CD4-positive, alpha-beta T cell treated with Interleukin-6 for 4 hours (primary cell): ENCODE measurements around the gene BORCS5.
"Not testable (repeated sequence)": the region's sequence is repeated elsewhere in the genome, so short reads cannot be mapped to it uniquely, and the experiment has no call there.

ENCODE experiments used
- DNase-seq: peaks from one replicate; pipeline ENCODE4 v3.0.0-alpha.2; 2020; ENCODE audit warnings: mixed read lengths

Gene BORCS5

DNA sequence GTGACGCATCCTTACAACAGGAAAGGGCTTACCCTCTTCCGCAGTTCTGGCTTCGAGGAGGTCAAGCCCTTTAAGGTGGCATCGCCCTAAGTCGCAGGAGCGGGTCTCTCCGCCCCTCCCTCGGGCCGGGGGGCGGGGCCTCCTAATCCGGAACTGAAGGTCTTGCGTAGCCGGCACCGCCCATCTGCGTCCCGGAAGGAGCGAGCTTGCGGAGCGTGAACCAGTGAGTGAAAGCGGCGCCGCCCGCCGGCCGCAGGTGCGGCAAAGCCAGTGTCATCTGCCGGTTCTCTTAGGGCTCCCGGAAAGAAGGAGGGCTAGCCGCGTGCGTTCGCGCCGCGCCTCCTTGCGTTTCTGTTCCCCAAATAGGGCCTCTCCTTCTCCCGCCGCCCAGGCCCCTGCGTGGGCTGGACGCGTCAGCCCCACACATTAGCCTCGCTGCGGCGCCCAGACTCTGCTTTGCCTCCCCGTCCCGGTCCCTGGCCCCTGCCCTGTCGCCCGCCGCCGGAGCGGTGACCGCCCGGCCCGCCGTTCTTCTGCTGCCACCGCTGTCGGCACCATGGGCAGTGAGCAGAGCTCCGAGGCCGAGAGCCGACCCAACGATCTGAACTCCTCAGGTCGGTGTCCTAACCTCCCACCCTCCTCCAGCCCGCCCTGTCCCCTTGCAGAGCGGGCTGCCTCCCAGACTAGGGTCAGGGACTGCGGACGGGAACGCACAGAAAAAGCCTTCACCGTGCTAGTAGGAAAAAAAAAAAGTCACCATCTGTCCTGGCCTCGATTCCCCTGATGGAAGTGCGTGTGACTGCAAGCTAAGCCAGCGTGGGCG, at the start of gene BORCS5:
Gene BORCS5 (plus strand): TSS at position 183 of the 823 bp plus-strand sequence. CDS start 374 bp downstream, at position 557.
- DNase-seq = peak; percentile 100

DNA sequence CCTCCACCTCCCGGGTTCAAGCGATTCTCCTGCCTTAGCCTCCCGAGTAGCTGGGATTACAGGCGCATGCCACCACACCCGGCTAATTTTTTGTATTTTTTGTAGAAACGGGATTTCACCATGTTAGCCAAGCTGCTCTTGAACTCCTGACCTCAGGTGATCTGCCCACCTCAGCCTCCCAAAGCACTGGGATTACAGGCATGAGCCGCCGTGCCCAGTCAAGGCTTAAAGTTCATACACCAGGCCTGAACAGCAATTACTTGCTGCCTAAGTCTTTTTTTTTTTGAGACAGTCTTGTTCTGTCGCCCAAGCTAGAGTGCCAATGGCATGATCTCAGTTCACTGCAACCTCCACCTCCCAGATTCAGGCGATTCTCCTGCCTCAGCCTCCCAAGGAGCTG, 46.2 kb upstream of the BORCS5 start:
- DNase-seq = not testable (repeated sequence)

DNA sequence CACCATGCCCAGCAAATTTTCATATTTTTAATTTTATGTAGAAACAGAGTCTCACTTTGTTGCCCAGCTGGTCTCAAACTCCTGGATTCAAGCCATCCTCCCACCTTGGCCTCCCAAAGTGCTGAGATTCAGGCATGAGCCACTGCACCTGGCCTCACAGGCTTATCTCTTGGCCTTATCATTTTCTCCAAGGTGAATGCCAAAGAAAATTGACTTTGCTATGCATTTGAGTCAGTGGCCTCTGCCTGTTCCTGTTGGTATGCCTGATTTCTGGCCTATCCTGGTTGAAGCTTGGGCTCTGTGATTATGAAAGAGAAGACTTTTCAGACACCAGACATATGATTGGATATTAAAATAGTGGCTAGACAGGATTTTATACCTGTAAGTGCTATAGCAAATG, 41.0 kb upstream of the BORCS5 start:
- no peak for DNase-seq

DNA sequence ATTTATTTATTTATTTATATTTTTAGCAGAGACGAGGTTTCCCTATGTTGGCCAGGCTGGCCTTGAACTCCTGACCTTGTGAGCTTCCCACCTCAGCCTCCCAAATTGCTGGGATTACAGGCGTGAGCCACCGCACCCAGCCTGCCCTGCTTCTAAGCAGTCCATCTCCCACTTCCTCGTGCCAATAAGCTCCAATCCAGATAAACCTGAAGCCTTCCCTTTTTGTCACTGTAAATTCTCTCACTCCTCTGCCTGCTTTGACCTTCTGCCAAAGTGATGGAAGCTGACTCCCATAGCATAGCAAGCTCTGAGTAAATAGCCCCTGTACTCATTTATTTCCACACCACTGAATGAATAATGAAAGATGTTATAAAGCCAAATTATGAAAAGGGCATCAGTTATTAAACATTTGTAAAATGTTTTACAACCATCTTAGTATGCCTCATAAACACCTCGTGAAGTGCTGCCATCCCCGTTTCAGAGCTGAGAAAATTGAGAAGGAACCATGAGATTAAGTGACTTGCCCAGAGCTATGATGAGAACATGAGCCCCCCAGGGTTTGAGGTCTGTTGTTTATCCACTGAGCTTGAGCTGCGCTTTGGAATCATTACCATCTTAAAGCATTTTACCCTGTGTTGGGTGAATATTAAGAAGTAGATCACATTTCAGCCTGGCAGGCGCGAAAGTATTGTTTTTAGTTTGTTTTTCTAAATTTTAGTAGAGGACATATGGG, 37.3 kb upstream of the BORCS5 start:
- no peak for DNase-seq

DNA sequence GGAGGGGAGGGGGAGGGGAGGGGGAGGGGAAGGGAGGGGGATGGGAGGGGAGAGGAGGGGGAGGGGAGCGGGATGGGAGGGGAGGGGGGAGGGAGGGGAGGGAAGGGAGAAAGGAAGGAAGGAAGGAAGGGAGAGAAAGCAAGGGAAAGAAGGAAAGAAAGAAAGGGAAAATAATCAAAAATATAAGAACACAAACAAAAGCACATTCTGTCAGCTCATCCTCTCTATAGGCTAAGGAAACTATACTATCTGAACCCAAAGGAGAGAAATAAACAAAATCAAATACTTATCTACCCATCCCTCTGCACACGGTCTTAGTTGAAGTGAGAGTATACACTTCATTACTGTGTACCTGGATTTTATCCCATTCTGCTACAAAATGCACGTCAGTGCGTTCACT, 33.8 kb upstream of the BORCS5 start:
- no peak for DNase-seq

DNA sequence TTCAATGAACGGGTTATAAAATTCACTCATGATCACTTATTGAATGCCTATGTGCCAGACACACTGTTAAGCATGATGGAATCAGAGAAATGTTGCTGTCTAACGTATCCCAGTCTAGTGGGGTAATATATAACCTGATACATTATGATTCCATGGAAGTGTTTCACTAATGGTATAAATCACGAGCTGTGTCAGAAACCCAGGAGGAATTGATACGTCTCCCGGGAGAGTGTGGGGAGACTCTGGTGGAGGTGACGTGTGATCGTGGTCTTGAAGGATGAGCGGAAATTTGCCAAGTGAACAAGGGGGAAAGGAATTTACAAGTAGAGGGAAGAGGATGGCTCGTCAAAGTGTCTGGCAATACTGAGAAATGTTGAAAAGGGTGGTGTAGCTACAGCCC, 33.3 kb upstream of the BORCS5 start:
- no peak for DNase-seq

DNA sequence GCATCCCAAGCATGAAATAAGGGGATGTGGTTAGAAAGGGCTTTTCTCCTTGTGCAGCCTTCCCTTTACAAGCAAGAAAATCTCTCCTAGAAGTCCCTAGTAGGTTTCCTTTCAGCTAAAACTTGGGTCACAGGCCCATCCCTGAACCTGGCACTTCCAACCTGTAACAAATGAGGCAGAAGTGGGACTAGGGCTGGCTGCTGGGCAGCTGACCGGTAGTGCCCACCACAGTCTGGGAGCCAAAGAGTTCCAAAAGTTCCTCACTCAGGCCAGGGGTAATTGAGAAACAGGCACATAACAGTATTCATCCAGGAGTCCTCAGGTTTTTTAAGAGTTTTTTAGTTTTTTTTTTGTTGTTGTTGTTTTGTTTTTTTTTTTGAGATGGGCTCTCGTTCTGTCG, 30.6 kb upstream of the BORCS5 start:
- no peak for DNase-seq

DNA sequence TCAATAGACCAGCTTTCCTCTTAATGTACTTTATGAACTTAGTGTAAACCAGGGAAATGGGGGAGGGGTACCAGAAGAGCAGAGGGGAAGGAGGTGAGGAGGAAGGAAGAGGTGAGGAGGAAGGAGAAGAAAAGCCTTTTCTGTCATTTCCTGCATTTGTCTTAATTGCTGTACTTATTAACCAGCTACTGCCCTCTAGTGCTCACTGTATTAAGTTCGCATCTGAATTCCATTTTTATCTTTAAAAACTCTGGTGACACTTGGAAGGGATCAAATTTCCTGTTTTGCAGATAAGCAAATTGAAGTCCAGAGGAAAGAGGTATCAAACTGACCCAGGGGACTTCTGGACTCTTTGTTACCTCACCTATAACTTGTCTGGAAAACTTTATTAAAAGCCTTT, 29.1 kb upstream of the BORCS5 start:
- peak; percentile 38 for DNase-seq

DNA sequence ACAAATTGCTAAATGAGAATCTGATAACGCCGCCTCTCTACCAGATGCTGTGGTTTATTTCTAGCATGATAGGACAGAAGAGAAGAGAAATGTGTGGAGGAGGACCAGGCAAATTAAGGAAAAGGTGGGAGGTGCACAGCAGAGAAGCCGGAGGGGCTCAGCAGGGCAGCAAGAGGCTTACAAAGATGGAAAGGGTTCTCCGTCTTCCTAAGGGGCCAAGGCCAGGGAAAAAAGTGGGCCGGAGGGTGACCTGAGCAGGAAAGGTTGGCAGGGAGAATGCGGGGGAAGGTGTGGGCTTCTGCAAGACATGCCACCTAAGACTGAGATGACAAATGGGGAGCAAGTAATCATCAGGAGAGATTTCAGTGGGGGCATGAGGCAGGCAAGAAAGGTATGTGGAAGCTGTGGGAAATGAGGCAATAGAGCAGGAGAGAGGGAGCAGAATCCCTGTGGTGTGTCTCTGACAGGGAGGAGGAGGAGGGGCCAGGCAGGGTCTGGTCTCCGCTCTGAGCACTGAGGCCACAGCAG, 25.6 kb upstream of the BORCS5 start:
- no peak for DNase-seq

DNA sequence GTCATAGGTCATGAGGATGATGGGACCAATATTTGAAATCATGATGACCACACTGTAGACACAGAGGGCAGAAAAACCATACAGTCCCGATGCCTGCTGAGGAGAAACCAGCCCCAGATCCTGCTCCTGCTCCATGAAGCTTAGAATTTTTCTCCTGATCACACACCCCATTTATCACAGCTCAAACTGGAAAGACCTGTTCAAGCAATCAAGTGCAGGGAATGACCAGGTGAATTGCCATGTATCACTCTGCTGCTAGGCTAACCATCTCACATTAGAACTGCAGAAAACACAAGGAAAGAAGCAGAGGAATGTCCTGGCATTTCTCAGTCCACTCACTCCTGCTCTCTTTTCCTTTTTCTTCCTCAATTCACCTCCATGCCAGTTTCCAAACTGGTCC, 25.0 kb upstream of the BORCS5 start:
- DNase-seq = no peak

DNA sequence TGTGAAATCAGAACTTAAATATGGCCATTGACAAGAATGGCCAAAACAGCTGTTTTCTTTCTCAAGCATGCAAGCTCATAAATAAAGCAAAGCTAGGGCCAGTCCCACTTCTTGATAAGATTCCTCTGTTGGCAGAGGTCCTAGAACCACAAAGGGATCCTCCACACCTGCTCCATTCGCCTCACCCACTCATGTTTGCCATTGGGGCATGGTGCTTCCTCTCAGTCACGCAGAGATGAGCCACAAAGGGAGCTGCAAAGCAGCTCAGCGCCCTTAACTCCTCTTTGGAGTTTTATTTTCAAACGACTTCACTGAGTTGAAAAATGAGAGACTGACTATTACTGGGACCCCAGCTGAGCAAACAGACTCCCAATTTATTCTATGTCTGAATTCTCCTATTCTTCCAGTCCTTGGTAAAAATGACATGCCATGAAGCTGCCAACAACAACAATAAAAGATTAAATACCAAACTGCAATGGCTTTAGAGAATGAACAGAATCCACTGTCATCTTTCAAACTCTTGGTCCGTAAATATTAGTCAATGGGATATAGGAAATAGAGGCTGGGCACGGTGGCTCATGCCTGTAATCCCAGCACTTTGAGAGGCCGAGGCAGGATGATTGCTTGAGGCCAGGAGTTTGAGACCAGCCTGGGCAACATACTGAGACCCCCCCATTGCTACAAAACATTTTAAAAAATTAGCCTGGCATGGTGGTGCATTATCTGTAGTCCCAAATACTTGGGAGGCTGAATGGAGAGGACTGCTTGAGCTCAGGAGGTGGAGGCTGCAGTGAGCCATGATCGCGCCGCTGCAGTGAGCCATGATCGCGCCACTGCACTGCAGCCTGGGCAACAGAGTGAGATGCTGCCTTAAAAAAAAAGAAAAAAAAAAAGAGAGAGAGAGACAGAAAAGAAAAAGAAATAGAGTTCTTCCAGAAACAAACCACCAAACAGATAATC, 23.2 kb upstream of the BORCS5 start:
- DNase-seq = peak; percentile 16

DNA sequence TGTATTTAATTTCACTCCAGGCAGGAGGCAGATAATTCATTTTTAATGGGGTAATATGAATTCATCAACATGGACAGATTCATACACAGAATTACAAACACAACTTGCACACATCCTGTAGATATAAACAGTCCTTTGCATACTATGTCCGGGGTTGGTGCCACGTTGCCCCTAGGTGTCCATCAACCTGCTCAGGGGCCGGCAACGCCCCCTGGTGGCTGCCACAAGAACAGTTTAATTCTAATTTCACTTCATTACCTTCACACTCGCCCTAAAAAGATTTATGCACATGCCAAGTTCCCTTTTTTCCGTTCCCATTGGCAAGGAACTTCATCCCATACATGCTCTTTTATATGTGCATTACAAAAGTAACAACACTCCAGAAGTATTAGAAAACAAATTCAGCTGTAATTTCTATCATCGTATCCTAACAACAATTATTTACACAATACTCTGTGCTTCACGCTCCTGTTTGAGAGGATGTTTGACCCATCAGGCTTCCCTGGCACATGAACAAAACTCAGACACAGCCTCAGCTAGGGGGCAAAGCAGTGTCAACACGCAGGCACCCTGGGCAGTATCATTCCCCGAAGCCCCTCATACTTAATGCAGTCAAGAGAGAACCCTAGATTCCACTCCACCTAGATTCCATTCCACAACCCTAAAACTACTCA, 22.4 kb upstream of the BORCS5 start:
- peak; percentile 72 for DNase-seq

DNA sequence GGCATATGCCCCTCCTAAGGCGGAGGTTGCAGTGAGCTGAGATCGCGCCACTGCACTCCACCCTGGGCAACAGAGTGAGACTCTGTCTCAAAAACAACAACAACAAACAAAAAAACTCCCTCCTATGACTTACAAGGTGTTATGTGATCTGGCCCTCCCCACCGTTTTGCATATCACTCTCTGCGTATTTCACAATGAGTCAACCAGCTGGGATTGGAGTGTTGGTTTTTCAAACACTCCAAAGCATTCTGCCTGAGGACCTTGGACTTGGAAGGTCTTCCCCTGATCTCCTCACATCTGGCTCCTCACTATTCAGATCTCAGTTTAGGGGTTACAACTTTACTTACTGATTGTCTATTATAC, 20.8 kb upstream of the BORCS5 start:
- no peak for DNase-seq

DNA sequence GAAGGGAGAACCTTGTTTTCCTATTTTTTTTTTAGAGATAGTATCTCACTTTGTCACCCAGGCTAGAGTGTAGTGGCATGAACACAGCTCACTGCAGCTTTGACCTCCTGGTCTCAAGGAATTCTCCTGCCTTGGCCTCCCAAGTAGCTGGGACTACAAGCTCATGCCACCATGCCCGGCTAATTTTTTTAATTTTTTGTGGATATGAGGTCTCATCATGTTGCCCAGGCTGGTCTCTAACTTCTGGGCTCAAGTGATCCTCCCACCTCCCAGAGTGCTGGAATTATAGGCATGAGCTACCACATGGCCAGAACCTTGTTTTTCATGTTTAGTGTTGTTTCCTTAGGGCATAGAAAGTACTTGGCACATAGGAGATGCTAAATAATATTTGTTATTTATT, 20.4 kb upstream of the BORCS5 start:
- no peak for DNase-seq

DNA sequence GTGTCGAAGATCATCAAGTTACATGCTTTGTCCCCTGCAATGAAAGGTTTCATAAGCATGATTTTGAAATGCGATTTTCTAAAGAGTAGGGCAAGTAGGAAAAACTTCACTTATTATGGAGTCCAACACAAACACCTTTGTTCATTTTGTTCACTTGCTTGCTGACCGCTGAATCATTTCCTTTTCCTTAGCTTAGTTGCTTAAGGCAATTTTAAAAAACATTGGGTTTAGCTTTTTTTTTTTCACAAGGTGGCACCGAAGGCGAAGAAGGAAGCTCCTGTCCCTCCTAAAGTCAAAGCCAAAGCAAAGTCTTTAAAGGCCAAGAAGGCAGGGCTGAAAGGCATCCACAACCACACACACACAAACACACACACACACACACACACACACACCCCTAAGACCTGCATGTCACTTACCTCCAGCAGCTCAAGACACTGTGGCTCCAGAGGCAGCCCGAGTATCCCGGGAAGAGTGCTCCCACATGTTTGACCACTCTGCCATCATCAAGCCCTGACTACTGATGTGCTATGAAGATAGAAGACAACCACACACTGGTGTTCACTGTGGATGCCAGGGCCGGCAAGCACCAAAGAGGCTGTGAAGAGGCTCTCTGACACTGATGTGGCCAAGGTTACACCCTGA, 18.2 kb upstream of the BORCS5 start:
- no peak for DNase-seq

DNA sequence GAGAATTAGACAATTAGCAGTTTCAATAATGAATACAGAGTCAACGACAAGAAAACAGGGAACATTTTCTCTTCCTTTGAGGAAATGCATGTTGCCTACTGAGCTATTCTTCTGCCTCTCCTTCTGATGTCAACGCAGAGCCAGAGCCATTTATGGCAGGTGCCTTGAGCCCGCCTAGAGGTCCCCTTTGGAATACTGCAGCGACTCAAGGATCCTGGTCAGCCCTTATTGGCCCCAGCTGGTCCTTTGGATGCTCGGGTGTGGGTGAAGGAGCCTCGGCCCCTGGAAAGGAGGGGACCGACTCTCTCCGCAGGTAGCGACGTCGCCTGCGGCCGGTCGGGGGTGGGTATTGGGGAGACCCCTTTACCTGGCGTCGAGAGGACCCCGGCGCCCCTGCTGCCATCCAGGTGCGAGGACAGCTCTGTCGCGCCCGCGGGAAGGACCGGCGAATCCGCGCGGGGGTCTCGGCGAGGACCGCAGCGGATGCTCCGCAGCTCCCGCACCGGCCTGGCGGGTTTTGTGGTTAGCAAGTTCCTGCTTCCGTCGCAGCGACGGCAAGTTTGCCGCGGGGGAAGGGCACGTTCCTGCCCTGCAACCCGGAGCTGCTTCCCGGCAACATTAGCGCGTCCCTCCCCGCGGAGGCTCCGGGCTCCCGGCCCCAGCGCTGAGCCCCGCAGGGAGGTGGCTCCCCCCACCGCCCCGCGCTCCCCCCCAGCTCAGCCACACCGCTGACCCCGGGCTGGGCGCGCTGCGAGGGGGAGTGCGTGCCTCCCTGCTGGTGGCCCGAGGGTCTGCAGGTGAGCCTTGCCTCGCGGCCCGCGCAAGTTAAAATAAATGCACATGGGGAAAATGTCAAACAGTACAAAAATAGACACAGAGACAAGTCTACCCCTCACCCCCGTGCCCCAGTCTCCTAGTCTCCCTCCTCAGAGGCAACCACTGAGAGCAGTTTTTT, 6.9 kb upstream of the BORCS5 start, which contains the start of gene MANSC1:
Gene MANSC1 (minus strand): TSS at position 532 of the 955 bp plus-strand sequence. CDS start 6,928 bp downstream, outside the sequence.
- peak; percentile 80 for DNase-seq

DNA sequence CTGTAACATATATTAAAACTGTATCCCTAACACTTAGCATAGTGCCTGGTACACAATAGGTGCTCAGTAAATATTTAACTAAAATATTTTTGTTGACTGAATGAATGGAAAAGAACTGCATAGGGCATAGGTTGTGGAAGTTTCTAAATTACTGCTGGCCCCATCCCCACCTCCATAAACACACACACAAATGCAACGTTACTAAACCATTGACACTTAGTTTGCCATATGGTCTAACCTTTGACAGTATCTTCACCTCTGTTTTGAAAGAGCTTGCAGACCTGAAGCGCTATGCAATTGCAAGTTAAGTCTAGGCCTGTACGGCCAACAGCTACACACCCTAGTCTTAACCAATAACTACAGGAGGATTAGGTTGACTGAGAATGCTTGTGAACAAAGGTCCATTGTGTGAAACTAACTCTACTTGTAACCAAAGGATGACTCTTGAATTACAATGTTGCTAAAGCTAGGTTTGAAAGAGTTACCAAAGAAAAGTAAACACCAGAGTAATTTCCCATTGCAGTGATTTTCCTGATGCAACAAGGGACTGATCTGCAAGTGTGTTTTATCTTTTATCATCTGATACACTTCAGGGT, 5.9 kb upstream of the BORCS5 start:
- no peak for DNase-seq

DNA sequence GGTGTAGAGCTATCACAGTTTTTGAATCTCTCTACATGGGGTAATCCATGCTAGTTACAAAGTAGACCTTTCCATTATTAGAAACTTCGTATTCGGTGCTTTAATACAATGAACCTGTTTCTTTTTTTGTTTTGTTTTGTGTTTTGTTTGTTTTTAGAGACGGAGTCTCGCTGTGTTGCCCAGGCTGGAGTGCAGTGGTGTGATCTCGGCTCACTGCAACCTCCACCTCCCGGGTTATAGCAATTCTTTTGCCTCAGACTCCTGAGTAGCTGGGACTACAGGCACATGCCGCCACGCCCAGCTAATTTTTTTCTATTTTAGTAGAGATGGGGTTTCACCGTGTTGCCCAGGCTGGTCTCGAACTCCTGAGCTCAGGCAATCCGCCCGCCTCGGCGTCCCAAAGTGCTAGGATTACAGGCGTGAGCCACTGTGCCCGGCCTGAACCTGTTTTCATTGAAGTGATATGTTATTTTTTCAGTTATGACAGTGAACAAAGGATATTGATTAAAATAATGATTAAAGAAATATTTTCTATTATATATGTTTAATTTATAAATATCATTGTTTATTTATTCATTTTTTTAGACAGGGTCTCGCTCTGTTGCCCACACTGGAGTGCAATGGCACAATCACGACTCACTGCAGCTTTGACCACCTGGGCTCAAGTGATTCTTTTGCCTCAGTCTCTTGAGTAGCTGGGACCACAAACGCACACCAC, 5.3 kb upstream of the BORCS5 start:
- DNase-seq = not testable (repeated sequence)

DNA sequence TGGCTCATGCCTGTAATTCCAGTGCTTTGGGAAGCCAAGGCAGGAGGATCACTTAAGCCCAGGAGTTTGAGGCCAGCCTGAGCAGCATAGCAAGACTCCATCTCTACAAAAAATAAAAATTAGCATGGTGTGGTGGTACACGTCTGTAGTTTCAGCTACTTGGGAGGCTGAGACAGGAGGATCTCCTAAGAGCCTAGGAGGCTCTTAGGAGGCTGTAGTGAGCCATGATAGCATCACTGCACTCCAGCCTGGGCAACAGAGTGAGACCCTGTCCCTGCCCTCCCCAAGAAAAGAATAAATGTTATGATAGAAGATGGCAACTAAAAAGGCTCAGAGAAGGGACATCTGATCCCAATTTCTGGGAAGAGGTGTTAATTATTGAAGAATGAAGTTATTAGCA, 3.6 kb upstream of the BORCS5 start:
- DNase-seq = no peak
